A549 treated with GW870086 at 1 μM for 4 hours (cell line): ENCODE measurements around the gene MYH15. TPM values are rescaled to one million over a fixed set of nuclear protein-coding genes. Genes with fewer than 3 reads are reported as not detected.

Experiments
- total RNA-seq: library from RNA; stranded (reverse); fragments of 200-300 nt; extraction: Qiagen RNA extraction; gene quantifications from 5 replicates; pipeline ENCODE4 v1.2.3, GENCODE V29; 2022; ENCODE audit warnings: low read depth

The MYH15 gene
- total RNA-seq: 0.08 to 0.16 TPM (median 0.15 TPM) in 5 replicates

GRCh38 chr3:108510496-108510895 lies at the start of gene MYH15:
MYH15 (minus strand) TSS chr3:108510596; CDS start chr3:108510530, 66 bp downstream.

Other genes with a start within 250 kb of the MYH15 start
- gene HHLA2, start 214.0 kb downstream of the MYH15 start, total RNA-seq: 0.08 to 0.21 TPM in 2 of 5 replicates, not detected in the others
- 13.3 to 24.0 TPM (median 20.8 TPM) in 5 replicates for gene CIP2A, start 78.8 kb upstream of the MYH15 start, total RNA-seq
- 2.9 to 4.1 TPM (median 3.8 TPM) in 5 replicates for gene DZIP3, start 79.1 kb upstream of the MYH15 start, total RNA-seq
- gene RETNLB, start 246.8 kb upstream of the MYH15 start, total RNA-seq: not detected in 5 replicates